ENCODE data around the gene LAMA2.

The LAMA2 gene

DNA sequence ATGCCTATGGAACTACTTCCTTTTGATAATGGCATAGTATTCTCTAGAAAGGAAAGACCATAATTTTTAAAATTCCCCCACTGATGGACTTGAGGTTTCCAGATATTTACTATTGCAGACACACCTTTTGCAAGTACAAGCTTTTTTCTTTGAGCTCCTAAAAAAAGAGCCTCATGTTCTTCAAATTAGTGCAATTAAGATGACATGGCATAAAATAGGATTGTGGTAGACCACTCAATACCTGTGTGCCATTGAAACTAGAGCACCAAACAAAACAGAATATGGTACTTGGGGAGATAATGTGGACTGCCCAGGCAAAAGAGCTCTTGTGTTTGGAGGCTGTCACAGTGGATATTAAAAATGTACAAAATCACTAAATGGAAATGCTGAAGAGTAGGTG, 19.0 kb upstream of the LAMA2 start:
- H3K36me3 ChIP-seq = no peaks in the 10 kb centered on the region
- no peak overlapping the region for H3K4me3 ChIP-seq (ENCODE audit: low read depth in 1 of 2, low read length in 1 of 2)
- no peaks in the 10 kb centered on the region for H3K27me3 ChIP-seq
- no peaks in the 10 kb centered on the region for H3K4me1 ChIP-seq (ENCODE audit: control insufficient read depth in 1 of 2, insufficient read depth in 1 of 2, low read depth in 1 of 2, low read length in 1 of 2)
- no peaks in the 10 kb centered on the region for H3K9me3 ChIP-seq
- no peak overlapping the region for H3K27ac ChIP-seq
- TF ChIP-seq, protein P1, sequence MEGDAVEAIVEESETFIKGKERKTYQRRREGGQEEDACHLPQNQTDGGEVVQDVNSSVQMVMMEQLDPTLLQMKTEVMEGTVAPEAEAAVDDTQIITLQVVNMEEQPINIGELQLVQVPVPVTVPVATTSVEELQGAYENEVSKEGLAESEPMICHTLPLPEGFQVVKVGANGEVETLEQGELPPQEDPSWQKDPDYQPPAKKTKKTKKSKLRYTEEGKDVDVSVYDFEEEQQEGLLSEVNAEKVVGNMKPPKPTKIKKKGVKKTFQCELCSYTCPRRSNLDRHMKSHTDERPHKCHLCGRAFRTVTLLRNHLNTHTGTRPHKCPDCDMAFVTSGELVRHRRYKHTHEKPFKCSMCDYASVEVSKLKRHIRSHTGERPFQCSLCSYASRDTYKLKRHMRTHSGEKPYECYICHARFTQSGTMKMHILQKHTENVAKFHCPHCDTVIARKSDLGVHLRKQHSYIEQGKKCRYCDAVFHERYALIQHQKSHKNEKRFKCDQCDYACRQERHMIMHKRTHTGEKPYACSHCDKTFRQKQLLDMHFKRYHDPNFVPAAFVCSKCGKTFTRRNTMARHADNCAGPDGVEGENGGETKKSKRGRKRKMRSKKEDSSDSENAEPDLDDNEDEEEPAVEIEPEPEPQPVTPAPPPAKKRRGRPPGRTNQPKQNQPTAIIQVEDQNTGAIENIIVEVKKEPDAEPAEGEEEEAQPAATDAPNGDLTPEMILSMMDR (IDR thresholded peaks at IDR 0.05) = no peak

DNA sequence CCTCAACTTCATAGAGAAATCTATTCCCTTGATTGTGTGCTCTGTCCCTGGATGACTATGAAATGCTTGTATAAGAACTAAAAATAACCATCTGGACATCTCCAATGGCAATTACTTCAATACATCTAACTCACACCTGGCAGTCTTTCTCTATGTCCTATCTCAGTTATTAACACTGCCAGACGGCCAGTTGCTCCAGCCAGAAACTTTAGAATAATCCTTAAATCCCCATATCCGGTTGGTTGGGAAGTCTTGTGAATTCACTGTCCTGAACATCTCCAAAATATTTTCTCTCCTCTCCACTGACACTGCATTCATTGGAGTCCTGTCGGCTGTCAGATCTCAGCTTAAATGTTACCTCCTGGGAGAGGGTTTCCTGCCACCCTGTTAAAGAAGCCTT, 12.2 kb upstream of the LAMA2 start:
- Histone ChIP-seq H3K36me3 (no peaks in the 10 kb centered on the region), H3K4me1 (ENCODE audit: control insufficient read depth in 1 of 2, insufficient read depth in 1 of 2, low read depth in 1 of 2, low read length in 1 of 2) (no peaks in the 10 kb centered on the region), H3K9me3 (no peaks in the 10 kb centered on the region), H3K27ac (no peak overlapping the region), H3K27me3 (no peaks in the 10 kb centered on the region), H3K4me3 (ENCODE audit: low read depth in 1 of 2, low read length in 1 of 2) (no peak overlapping the region)
- TF ChIP-seq, protein P1 (IDR thresholded peaks at IDR 0.05) = no peak

DNA sequence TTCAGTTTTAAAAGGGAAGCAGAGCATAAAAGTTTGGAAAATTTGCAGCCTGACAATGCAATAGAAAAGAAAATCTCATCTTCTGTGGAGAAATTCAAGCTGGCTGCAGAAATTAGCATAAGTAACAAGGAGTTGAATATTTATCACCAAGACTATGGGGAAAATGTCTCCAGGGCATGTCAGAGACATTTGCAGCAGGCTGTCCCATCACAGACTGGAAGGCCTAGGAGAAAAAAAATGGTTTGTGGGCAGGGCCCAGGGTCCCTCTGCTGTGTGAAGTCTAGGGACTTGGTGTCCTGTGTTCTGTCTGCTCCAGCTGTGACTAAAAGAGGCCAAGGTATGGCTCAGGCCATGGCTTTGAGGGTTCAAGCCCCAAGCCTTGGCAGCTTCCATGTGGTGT, 8.1 kb upstream of the LAMA2 start:
- no peaks in the 10 kb centered on the region for H3K27me3 ChIP-seq
- H3K4me3 ChIP-seq (ENCODE audit: low read depth in 1 of 2, low read length in 1 of 2) = no peak overlapping the region
- no peaks in the 10 kb centered on the region for H3K4me1 ChIP-seq (ENCODE audit: control insufficient read depth in 1 of 2, insufficient read depth in 1 of 2, low read depth in 1 of 2, low read length in 1 of 2)
- no peaks in the 10 kb centered on the region for H3K9me3 ChIP-seq
- TF ChIP-seq, protein P1 (IDR thresholded peaks at IDR 0.05) = no peak
- no peaks in the 10 kb centered on the region for H3K36me3 ChIP-seq
- H3K27ac ChIP-seq = no peak overlapping the region

DNA sequence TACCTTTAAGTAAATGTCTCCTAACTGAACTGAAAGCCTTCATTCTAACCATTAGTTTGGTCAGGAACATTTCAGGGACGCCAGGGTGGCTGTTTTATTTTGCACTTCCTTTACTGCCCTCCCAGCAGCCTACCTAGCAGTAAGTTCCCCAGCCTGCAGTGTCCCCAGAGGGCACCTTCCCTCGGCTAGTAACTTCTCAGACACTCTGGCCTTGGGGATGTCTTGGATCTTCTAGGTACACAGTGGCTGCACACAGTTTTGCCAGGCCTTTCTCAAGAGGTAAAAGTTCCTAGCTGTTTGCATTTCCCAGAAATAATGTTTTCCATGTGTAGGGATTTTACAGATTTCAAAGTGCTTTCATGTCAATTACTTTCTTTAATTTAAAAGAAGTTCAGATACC, 378 bp upstream of the LAMA2 start:
- Histone ChIP-seq H3K27ac (no peak overlapping the region), H3K4me1 (ENCODE audit: control insufficient read depth in 1 of 2, insufficient read depth in 1 of 2, low read depth in 1 of 2, low read length in 1 of 2) (no peaks in the 10 kb centered on the region), H3K36me3 (no peaks in the 10 kb centered on the region), H3K27me3 (peaks cover 21% of the 10 kb centered on the region), H3K4me3 (ENCODE audit: low read depth in 1 of 2, low read length in 1 of 2) (no peak overlapping the region), H3K9me3 (no peaks in the 10 kb centered on the region)
- TF ChIP-seq, protein P1 (IDR thresholded peaks at IDR 0.05) = no peak

DNA sequence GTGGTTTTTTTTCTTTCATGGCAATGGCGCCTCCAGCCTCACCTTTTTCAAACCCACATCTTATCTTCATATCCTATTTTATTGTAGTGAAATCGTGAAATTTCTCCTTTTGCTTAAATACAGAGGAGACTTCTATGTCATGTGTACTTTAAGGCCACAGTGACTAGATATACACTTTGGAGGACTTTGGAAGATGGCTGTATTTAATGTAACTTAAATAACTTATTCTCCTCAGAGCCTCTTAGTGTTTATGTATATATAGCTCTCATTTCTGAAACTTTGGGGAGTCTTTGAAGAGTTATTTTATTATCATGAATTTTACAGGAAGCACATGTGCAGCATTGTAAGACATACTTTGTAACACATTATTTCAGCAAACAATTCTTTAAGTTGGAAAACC, 968 bp downstream of the LAMA2 start:
- Histone ChIP-seq H3K27me3 (peaks cover 21% of the 10 kb centered on the region), H3K27ac (no peak overlapping the region), H3K9me3 (no peaks in the 10 kb centered on the region), H3K4me3 (ENCODE audit: low read depth in 1 of 2, low read length in 1 of 2) (no peak overlapping the region), H3K4me1 (ENCODE audit: control insufficient read depth in 1 of 2, insufficient read depth in 1 of 2, low read depth in 1 of 2, low read length in 1 of 2) (no peaks in the 10 kb centered on the region), H3K36me3 (no peaks in the 10 kb centered on the region)
- TF ChIP-seq, protein P1 (IDR thresholded peaks at IDR 0.05) = no peak

DNA sequence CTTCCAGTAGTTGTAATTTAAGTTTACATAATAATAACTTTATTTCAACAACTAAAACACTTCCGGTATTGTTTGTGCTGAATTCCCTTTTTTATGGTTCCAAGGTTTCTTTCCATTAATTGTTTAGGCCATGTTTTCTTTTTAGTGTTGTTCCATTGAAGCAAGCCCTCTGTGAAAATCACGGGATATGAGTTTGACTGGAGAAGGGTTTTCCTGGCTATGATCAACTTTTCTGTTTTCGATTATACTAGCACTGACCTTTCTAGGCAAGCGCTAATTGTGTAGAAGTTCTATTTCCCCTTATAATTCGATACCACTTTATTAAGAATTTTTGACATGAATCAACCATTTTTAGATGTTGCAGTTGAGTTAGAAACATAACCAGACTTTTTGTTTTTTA, 2.4 kb downstream of the LAMA2 start:
- Histone ChIP-seq H3K4me1 (ENCODE audit: control insufficient read depth in 1 of 2, insufficient read depth in 1 of 2, low read depth in 1 of 2, low read length in 1 of 2) (no peaks in the 10 kb centered on the region), H3K9me3 (no peaks in the 10 kb centered on the region), H3K4me3 (ENCODE audit: low read depth in 1 of 2, low read length in 1 of 2) (no peak overlapping the region), H3K36me3 (no peaks in the 10 kb centered on the region), H3K27me3 (peaks cover 21% of the 10 kb centered on the region), H3K27ac (no peak overlapping the region)
- TF ChIP-seq, protein P1 (IDR thresholded peaks at IDR 0.05) = no peak

All from neutrophil (primary cell).